ENCODE measurements around the gene STARD6.
"Not testable (repeated sequence)": the region's sequence is repeated elsewhere in the genome, so short reads cannot be mapped to it uniquely, and the experiment has no call there.

STARD6 gene

DNA sequence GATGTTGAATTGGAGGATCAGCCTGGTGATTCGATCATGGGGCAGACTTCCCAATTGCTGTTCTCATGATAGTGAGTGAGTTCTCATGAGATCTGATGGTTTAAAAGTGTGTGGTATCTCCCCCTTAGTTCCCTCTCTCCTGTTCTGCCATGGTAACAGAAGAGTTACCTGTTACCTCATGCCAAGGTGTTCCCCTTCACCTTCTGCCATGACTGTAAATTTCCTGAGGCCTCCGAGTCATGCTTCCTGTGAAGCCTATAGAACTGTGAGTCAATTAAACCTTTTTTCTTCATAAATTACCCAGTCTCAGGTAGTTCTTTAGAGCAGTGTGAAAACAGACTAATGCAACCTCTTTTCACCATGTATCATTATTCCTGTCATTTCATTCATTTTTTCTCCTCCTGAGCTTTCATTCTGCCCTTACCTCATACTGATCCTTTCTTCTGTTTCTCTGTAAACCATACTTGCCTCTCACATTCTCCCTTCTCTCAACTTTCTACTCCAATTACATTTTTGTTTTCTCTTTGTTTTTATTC, 22.0 kb downstream of the STARD6 start:
- DNase-seq = no peak

DNA sequence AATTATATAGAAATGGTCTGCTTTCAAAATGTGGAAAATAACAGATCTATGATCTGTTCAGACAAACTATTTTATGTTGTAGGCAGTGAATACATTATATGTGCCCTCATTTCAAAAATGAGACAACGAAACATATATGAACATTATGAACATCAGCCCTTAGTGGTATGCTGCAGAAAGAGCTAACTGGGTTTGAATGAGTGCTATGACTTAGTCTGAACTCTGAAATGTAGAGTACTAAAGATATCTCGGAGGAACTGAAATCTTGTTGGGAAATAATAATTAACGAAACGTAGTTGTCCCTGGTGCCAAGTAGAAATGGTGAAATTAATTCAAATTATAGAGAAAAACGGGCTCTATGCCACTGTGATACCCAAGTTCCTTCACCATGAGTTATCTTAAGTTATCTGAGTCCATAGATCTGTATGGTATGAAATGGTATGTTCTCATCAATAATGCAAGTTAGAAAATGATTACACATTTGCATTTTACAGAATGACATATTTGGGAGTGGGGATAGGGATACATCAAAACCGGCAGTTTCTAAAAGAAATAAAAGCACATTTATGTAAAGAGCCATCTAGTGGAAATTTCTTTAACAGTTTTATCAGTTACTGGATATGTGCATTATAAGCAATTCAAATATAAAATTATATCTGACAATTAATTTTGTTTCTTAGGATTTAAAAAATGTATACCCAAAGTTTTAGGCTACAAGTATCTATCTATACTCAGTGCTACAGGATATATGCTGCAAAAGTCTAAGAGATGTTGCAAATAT, 26.7 kb downstream of the STARD6 start:
- DNase-seq = no peak

DNA sequence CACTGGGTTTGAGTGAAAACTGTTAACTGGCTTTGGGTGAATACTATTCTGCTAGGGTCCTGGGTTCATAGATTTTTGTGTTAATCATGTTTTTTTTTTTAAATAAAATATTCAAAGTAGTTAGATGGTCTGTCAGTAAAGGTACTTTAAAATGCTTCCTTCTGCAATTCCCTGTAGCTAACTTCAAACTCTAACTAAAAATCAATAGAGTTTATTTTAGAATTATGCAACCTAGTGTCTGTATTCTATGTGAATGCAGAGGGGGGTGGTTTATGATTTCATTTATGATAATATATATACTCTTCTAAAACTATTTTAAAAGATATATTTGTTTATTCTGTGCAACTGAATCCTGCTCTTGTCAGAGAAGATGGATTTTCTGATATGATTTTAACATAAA, 27.9 kb downstream of the STARD6 start:
- no peak for DNase-seq

DNA sequence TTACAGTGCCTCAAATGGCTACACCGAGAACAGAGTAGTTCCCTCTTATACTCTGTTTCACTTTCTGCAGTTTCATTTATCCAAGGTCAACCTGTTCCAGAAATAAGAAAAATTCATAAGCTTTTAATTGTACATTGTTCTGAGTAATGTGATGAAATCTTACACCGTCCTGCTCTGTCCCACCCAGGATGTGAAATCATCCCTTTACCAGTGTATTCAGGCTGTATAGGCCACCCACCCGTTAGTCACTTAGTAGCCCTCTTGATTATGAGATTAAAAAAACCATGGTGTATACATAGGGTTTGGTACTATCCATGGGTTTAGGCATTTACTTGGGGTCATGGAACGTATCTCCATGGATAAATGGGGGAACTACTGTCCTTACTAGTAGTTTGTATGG, 29.8 kb downstream of the STARD6 start:
- DNase-seq = no peak

DNA sequence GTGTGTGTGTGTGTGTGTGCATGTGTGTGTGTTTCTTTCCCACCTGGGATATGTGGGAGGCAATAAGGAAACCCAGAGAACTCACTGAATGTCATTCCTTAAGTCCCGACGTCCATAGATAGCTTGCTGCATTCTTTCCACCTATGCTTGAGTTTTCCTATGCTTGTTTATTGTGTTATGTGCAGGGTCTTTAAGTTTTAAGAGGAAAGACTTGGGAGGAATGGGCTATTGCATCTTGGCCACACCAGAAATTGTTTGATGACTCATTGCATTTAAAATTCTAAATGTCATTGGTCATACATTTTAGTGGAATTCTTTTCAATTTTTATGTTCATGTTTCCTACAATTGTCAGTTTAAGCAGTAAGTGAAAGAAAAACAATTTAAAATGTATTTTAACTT, 33.7 kb downstream of the STARD6 start:
- no peak for DNase-seq

DNA sequence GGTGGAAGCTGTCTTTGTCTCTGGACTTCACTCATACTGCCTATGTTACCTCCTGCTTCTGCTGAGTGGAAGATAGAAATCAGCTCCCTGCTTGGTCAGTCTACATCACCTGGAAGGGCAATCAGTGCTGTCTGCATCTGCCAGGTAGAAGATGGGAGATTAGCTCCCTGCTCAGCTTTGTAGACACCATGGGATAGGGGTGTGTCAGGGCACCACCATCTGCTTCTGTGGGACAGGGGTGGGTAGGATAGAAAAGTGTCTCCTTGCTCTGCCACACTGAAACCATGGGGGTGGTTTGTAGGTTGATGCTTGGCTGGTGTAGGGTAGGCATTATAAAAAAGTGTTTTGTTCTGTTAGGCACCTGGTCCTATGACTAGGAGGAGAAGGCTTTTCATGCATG, 34.1 kb downstream of the STARD6 start:
- no peak for DNase-seq

DNA sequence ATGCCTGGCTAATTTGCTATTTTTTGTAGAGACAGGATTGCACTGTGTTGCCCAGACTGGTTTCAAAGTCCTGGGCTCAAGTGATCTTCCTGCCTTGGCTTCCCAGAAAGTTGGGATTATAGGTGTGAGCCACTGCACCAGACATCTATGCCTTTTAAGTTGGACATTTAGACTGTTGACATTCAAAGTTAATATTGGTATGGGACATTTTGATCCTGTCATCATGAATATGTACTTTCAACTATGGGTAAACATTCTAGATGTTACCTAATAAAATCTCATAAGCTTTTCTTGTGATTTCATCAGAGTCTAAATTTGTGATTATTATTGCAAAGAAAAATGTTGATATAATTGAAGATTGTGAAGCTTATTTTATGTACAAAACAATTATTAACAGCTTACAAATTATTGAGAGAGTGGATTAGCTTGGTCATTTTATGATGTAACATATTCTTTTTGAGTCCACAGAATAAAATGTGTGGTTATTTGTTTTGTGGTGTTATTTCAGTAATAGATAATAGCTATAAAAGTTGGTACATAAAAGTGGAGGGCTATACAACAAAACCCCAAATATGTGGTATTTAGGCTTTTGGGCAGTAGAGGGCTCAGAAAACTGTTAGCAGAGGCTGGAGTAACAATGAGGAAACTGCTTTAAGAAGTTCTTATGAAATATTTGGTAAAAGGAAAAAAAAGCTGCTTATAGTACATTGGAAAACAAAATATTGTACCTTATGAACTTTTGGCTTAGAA, 41.4 kb downstream of the STARD6 start:
- no peak for DNase-seq

DNA sequence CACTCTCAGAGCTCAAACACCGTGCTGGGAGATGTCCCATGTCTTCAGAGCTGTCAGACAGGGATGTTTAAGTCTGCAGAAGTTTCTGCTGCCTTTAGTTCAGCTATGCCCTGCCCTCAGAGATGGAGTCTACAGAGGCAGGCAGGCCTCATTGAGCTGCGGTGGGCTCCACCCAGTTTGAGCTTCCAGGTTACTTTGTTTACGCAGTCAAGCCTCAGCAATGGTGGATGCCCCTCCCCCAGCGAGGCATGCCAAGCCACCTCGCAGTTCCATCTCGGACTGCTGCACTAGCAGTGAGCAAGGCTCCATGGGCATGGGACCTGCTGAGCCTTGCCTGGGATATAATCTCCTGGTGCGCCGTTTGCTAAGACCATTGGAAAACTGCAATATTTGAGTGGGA, 48.1 kb downstream of the STARD6 start:
- peak in 1 of 2 experiments; percentile 33 for DNase-seq

DNA sequence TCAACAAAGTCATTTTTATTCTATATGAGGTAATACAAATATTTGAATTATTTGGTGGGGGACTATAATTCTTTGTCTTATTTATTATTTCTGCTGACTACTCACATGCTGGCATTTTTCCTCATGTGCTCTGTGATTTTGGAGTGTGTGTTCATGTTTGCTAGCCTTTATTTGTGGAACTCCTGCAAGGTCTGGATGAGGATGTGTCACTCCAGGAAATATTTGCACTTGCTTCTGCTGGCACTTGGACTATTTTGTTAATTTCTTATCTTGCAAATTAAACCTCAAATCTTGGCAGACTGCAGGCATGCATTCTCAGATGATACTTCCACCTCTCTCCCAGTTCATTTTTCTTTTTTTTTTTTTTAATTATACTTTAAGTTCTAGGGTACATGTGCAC, 54.2 kb downstream of the STARD6 start:
- DNase-seq = no peak

DNA sequence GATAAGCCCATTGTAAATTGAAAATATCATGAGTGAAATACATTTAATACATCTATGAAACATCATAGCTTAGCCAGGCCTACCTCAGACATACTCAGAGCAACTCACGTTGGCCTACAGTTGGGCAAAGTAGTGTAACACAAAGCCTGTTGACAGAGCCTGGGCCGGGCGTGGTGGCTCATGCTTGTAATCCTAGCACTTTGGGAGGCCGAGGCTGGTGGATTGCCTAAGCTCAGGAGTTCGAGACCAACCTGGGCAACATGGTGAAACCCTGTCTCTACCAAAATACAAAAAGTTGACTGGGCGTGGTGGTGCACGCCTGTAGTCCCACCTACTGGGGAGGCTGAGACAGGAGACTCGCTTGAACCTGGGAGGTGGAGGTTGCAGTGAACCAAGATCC, 58.7 kb downstream of the STARD6 start:
- not testable (repeated sequence) for DNase-seq

DNA sequence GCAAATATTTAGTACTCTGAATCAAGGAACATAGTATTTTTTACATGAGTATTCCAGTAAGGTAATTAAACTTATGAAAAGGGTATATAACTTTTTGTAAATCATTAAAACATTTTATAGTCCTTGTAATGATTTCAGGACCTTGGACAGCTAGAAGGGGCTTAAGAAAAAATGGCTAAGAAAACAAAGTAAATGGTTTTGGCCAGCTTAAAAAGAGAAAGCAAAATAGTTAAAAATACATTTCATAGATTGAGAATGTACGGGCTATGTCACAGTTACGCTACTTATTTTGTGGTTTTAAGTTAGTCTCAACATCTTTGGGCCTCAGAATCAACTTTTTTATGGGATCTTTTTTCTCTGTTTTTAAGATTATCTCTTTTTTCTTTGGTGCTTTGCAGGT, 61.6 kb downstream of the STARD6 start:
- DNase-seq = no peak

DNA sequence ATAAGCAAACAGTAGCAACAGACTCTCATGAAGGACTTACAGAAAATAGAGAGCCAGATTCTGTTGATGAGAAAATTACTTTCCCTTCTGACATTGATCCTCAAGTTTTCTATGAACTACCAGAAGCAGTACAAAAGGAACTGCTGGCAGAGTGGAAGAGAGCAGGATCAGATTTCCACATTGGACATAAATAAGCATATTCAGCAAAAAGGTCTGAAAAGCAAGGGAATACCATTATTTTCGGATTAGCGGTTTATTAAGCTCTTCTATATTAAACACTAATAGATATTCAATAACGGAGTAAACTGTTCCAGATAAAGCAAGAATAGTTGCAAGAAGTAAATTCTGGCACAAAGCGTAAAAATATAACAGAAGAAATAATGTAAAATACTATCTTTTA, 63.4 kb downstream of the STARD6 start:
- DNase-seq = no peak

DNA sequence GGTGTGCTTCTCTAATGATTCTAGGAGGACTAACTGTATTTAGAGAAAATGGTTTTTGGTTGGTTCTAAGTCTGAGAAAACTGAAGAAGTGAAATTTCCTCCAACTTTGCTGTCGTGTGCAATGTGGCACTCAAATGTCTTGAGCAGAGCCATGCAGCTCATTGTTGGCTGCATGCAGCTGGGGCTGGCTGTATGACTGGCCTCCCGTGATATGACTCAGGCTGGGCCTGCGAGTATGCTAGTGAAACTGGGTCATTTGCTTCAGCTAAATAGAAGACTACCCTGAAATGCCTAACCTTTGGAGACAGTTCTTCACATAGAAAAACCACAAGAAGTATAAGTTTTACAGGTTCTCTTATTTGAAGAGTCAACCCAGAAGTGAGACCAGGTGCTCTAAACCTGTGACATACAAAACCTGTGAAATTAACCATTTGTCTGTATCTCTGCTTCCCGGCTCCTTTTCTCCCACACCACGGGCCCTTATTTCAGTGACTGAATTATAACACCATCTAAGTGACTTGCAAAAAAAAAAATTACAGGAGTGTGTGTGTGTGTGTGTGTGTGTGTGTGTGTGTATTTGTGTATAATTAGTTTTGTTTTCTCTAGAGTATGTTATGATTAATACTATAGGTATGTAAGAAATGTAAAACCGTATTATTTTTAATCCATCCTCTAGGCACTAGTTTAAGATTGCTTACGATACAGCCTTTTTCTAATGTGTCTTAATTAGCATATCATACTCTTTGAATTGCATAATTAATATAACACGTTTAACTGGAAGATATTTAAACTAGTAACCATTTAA, 72.5 kb downstream of the STARD6 start:
- DNase-seq = no peak

DNA sequence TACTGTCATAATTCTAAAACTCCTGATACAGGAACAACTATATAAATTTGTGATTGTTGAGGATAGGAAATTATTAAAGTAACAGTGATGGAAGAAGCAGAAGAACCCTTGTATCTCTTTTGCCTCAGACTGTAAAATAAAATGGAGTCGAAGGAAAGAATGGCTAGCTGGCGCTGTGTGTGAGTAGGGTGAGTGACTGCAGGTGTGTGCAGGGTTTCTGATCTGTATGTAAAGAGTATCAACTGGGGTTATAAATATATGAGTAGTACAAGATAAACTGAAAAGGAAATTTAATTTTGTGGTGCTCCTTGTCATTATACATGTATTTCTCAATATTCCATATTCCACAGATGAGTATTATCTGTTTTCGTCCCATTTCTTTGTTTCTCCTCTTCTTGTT, 73.1 kb downstream of the STARD6 start:
- DNase-seq = no peak

DNA sequence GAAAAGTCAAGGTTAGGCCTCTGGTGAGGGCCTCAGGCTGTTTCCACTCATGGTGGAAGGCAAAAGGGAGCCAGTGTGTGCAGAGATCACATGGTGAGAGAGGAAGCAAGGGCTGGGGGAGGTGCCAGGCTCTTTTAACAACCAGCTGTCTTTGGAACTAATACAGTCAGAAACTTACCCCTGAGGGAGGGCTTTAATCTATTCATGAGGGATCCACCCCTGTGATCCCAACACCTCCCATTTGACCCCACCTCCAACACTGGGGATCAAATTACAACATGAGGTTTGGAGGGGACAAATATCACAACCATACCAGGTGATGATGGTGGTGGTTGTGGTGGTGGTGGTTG, 77.5 kb downstream of the STARD6 start:
- DNase-seq = peak; percentile 72 to 86

DNA sequence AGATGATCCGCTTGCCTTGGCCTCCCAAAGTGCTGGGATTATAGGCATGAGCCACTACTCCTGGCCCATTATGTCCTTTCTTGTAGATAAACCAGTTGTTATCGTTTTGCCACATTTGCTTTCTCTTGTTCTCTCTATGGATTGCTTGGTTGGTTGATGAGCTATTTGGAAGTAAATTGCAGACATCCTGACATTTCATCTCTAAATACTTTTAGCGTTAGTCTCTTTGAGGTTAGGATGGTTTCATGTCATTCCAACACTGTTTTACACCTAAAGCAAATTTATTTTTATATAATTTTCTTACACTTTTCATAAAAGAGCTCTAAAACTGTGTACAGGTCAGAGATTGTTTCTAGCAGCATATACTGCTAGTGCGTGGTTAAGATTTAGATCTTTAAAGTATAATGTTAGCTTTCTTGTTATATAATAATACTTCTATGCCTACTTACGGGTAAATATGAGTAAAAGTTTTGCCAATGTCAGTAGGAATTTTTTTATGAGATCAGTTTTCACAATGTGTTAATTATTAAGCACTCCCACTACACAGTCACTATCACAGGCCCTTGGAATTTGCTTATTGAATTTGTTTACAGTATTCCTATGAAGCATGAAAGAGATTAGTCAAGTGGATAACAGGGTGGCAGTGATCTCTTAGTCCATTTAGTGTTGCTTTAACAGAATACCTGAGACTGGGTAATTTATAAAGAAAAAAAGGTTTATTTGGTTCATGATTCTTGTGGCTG, 78.0 kb downstream of the STARD6 start:
- peak; percentile 72 to 82 for DNase-seq

DNA sequence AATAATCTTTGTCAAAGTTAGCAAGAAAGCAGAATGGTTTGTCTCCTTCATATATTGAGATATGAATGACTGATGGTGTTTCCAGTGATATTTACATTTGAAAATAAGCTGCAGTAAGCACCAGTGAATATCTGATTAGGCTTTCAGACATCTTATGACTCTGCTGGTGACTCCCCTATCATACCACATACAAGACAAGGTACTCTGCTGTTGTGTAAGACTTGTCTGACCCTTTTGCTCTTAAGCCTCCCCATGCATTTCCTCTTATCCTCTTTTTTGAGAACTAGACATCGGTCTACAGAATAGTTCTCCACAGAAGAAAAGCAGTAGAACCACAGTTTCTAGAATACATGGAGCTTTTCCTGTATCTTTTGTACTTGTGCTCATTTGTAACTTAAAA, 79.0 kb downstream of the STARD6 start:
- DNase-seq = no peak

DNA sequence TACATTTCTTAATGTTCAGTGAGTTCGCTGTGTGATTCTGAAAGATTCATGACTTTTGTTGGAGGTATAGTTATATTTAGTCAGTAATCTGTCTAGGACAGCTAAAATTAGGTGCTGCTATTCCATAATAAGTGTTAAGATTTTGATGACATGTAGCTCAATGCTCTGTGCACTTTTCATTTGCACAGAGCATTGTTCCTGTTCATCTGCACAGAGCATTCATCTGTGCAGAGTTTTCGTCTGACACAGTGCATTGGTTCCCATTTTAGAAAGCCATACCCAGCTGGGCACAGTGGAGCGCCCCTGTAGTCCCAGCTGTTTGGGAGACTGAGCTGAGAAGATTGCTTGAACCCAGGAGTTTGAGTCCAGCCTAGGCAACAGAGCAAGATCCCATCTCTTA, 79.8 kb downstream of the STARD6 start:
- no peak for DNase-seq

Measured in NCI-H526 (cell line).